Measurements from ENCODE around the gene SPA17. TPM values are rescaled to one million over a fixed set of nuclear protein-coding genes. Genes with fewer than 3 reads are reported as not detected.

Gene SPA17
- total RNA-seq, 1 donor from 2014 or later = 3.0 TPM

DNA sequence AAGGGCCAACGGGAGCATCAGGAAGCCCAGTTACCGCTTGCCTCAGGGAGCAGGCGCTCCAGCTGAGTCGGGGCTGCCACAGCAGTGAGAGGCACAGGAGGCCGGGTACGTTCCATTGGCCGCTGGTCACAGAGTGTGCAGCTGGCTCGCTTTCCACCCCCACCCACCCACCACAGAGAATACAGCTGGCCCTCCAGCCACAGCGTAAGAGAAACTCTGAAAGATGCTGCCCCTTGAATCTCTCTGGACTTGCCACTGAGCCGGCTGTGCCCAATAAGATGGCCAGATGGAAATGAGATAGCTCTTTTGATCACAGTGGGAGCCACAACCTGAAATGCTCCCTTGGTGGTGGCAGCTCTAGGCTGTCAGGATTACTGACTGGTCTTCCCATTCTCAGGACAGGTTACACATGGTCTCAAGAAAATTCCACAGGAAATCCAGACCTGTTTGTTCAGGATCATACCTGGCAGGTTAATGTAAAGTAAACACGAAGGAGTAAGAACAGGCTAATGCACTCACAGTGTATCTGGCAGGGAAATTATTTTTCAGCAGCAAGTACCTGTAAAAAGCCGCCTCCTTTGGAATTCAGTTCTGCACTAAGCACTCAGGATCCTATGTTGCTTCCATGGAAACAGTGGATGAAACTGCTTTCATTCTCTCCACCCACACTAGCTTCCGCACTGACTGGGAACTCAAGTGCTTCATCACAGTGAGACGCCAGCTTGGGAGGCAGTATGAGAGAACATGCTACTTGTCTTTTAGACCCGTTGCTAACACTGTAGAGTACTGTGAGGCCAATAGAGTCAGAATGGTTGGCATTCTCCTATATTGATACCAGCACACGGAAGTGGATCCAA lies 16.7 kb upstream of the SPA17 start:
- H3K4me3 ChIP-seq = no peak overlapping the region
- intact Hi-C loops (cut with micrococcal nuclease) = no loop called here
- TF ChIP-seq, protein P1, sequence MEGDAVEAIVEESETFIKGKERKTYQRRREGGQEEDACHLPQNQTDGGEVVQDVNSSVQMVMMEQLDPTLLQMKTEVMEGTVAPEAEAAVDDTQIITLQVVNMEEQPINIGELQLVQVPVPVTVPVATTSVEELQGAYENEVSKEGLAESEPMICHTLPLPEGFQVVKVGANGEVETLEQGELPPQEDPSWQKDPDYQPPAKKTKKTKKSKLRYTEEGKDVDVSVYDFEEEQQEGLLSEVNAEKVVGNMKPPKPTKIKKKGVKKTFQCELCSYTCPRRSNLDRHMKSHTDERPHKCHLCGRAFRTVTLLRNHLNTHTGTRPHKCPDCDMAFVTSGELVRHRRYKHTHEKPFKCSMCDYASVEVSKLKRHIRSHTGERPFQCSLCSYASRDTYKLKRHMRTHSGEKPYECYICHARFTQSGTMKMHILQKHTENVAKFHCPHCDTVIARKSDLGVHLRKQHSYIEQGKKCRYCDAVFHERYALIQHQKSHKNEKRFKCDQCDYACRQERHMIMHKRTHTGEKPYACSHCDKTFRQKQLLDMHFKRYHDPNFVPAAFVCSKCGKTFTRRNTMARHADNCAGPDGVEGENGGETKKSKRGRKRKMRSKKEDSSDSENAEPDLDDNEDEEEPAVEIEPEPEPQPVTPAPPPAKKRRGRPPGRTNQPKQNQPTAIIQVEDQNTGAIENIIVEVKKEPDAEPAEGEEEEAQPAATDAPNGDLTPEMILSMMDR (IDR thresholded peaks at IDR 0.05; ENCODE audit: borderline replicate concordance) = no peak

DNA sequence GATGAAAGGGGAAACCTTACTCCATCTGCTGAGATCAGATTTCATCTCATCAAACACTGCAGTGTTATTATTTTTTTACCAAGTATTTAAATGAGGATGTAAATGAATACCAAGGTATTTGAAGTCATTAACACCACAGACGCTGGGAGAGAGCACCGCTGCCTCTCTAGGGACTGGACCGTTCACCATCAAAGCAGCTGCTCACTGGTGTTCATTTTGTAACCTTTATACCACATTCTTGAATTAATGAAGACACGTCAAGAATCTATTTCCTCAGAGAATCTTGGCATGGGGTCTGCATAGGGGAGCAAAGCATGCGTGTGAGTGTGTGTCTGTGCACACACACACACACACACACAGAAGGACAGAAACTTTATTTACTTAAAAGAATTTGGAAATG lies 15.8 kb upstream of the SPA17 start:
- Histone ChIP-seq H3K27ac (replicated peaks) (no peak overlapping the region), H3K36me3 (peaks cover 11% of the 10 kb centered on the region), H3K9me3 (replicated peaks) (no peaks in the 10 kb centered on the region), H3K27me3 (ENCODE audit: low read depth) (no peaks in the 10 kb centered on the region), H3K4me3 (no peak overlapping the region), H3K4me1 (no peaks in the 10 kb centered on the region)
- DNase-seq = no peak
- intact Hi-C loops (cut with micrococcal nuclease) = no loop called here
- TF ChIP-seq, protein P1 (IDR thresholded peaks at IDR 0.05; ENCODE audit: borderline replicate concordance) = no peak

More for the DNA sequence above, 16.7 kb upstream of the SPA17 start:
- DNase-seq = no peak
- Histone ChIP-seq H3K9me3 (replicated peaks) (no peaks in the 10 kb centered on the region), H3K36me3 (peaks cover 12% of the 10 kb centered on the region), H3K27ac (replicated peaks) (no peak overlapping the region), H3K27me3 (ENCODE audit: low read depth) (no peaks in the 10 kb centered on the region), H3K4me1 (no peaks in the 10 kb centered on the region)

DNA sequence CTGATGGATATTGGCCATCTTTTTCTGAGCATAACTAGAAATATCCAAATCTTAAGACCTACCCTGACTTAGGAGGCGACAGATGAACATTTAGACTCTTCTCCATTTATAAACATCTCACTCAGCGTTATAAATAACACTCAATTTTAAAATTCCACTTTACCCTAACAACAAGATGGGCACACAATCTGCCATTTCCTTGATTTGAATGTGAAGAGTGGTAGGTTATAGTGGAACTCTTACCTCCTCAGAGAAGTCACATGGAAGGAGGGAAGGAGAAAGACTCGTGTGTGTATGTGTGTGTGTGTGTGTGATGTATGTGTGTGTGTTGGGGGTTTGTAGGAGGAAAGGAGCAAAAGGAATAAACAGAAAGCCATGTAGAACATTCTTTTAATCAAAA lies 15.2 kb upstream of the SPA17 start:
- no peaks in the 10 kb centered on the region for H3K27me3 ChIP-seq (ENCODE audit: low read depth)
- intact Hi-C loops (cut with micrococcal nuclease) = no loop called here
- peaks cover 11% of the 10 kb centered on the region for H3K36me3 ChIP-seq
- H3K9me3 ChIP-seq (replicated peaks) = no peaks in the 10 kb centered on the region
- DNase-seq = no peak
- TF ChIP-seq, protein P1 (IDR thresholded peaks at IDR 0.05; ENCODE audit: borderline replicate concordance) = no peak
- no peaks in the 10 kb centered on the region for H3K4me1 ChIP-seq
- H3K4me3 ChIP-seq = no peak overlapping the region
- no peak overlapping the region for H3K27ac ChIP-seq (replicated peaks)

DNA sequence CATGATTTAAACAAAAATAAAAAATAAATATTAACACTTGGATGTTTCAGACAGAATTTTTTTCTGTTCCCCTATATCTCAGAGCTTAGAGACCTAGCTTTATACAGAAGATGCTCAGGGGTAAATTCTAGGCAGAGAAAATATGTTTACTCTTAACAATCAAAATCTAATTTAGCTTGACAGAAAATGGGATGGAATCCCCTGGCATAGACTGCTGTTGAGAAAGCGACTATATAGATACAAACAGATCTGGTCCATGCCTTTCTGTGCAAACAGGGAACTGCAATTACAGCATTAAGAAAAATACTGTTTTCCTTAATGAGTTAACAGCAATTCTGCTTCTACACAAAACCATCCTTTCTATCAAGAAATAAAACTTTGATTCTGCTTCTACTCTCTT lies 14.7 kb upstream of the SPA17 start:
- DNase-seq = no peak
- intact Hi-C loops (cut with micrococcal nuclease) = no loop called here
- TF ChIP-seq, protein P1 (IDR thresholded peaks at IDR 0.05; ENCODE audit: borderline replicate concordance) = no peak
- H3K27me3 ChIP-seq (ENCODE audit: low read depth) = no peaks in the 10 kb centered on the region
- no peaks in the 10 kb centered on the region for H3K9me3 ChIP-seq (replicated peaks)
- no peaks in the 10 kb centered on the region for H3K4me1 ChIP-seq
- no peak overlapping the region for H3K27ac ChIP-seq (replicated peaks)
- peaks cover 11% of the 10 kb centered on the region for H3K36me3 ChIP-seq
- no peak overlapping the region for H3K4me3 ChIP-seq

DNA sequence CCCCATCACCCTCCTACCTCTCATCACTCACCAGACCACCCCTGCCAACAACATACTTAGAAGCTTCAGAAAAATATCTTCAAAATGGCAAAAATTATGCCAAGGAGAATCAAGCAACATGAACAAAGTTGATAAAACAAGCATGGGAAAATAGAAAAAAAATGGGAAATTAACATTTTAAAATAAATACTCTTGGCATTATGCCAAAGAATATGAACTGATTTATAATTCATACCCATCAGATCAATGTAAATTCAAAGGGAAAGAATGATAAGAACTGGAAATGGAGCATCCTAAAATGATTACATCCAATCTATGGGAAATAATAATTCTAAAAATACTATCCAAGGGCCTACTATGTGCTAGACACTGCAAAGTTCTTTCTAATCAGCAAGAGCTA lies 12.2 kb upstream of the SPA17 start:
- H3K4me1 ChIP-seq = no peaks in the 10 kb centered on the region
- no peak overlapping the region for H3K4me3 ChIP-seq
- H3K36me3 ChIP-seq = peaks cover 31% of the 10 kb centered on the region
- intact Hi-C loops (cut with micrococcal nuclease) = no loop called here
- DNase-seq = no peak
- TF ChIP-seq, protein P1 (IDR thresholded peaks at IDR 0.05; ENCODE audit: borderline replicate concordance) = no peak
- no peaks in the 10 kb centered on the region for H3K27me3 ChIP-seq (ENCODE audit: low read depth)
- no peaks in the 10 kb centered on the region for H3K9me3 ChIP-seq (replicated peaks)
- no peak overlapping the region for H3K27ac ChIP-seq (replicated peaks)
